Stimulated activated CD4-positive, alpha-beta T cell treated with anti-CD3 and anti-CD28 coated beads, Interleukin-12 subunit alpha, Interleukin-12 subunit beta, amount 100 ng/mL, for 24 hours (primary cell): ENCODE measurements around the gene ATP5ME.

Experiments used
- DNase-seq, 2 experiments: peaks; one replicate each; pipeline ENCODE4 v3.0.0-alpha.2; 2020; ENCODE audit warnings: low read depth in 2 of 2

ATP5ME gene

GRCh38 chr4:622996-623913, 50.8 kb downstream of the ATP5ME start:
- no peak for DNase-seq
